OCI-LY7 (cell line): ENCODE results near the gene ULK3.

Experiments
- EZH2phosphoT487 ChIP-seq: fragments of 200-600 bp; sonication (generic); IDR thresholded peaks from 2 replicates; pipeline ENCODE4 v1.6.1; 2018; ENCODE audit warnings: low read depth, borderline replicate concordance, mild to moderate bottlenecking, mixed run types, antibody characterized with exemption, low read length, moderate library complexity, mixed read lengths
- TF ChIP-seq, protein P1 (sequence below): fragments of 200-600 bp; sonication (generic); conservative IDR thresholded peaks from 2 replicates; pipeline ENCODE4 v1.5.1; 2014; ENCODE audit warnings: mild to moderate bottlenecking, antibody characterized with exemption, low read length, moderate library complexity, mixed read lengths

DNA sequence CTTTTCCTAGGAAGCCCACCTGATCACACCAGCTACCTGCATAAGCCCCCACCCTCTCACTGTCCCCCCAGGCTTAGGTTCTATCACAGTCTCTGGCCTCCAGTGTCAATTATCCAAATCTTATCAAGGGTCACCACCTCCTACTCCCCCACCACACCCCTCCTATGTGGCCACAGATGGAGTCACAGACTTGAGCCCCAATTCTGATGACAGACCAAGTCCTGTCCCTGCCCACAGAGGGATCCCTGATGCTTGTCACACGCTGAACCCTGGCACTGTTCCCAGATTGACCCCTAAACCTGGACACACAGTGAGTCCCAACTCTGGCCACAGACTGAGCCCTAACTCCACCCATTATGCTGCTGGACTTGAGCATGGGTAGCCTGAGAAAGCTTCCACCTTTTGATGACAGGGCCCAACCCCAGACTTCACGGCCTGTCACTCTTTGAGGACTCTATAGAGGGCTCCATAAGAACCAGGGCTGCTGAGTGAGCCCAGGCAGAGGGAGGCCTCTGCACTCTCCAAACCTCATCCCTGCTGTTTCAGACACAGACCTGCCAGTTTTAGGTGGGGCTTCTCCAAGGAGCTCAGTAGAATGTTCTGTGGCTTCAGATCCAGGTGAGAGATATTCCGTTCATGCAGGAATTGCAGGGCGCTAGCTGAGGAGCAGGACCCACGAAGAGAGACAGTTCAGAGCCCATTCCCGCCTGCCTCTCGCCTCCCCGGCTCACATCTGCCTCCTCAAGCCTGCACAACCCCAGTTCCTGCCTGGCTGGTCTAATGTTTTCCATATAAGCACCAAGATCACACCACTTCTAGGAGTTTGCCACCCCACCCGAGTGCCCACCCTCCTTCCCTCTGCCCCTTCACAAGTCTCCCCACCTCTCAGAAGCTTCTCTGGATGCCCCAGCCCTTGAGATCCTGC is 1.8 kb downstream of the ULK3 start:
- TF ChIP-seq, protein P1, sequence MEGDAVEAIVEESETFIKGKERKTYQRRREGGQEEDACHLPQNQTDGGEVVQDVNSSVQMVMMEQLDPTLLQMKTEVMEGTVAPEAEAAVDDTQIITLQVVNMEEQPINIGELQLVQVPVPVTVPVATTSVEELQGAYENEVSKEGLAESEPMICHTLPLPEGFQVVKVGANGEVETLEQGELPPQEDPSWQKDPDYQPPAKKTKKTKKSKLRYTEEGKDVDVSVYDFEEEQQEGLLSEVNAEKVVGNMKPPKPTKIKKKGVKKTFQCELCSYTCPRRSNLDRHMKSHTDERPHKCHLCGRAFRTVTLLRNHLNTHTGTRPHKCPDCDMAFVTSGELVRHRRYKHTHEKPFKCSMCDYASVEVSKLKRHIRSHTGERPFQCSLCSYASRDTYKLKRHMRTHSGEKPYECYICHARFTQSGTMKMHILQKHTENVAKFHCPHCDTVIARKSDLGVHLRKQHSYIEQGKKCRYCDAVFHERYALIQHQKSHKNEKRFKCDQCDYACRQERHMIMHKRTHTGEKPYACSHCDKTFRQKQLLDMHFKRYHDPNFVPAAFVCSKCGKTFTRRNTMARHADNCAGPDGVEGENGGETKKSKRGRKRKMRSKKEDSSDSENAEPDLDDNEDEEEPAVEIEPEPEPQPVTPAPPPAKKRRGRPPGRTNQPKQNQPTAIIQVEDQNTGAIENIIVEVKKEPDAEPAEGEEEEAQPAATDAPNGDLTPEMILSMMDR: no peak
- TF ChIP-seq EZH2phosphoT487: no peak
